ENCODE data around the gene LMCD1. TPM values are rescaled to one million over a fixed set of nuclear protein-coding genes. Genes with fewer than 3 reads are reported as not detected.
A peak's percentile ranks its signal among the peaks of the same experiment; 100 is the strongest.

Gene LMCD1
- total RNA-seq, 5 donors from 2014 or later (not counting 1 experiment from before 2014, with no cell fraction given): 0.61 to 1.5 (median 0.63) TPM

DNA sequence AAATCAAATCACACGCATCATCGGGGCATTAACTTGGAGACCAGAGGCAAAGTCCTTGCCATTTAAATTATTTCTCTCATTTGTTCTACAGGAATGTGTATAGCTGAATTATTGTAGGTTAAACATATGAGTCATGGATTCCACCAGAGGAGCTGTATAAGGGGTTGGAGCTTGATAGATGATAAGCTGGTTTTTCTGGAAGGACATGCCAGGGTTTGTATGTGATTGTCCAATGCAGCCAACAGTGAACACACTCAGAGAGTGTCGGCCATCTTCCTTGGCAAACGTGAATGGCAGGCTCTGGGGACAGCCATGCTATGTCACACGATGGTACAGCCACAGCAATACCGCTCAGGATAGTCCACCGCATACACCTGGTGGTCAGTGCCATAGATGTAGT is 117.9 kb downstream of the LMCD1 start:
- ATAC-seq (replicated peaks in 1 of 4): no peak
- Histone ChIP-seq H3K36me3 (ENCODE audit: control insufficient read depth in 2 of 2, extremely low read depth in 1 of 2, insufficient read depth in 1 of 2, low read length in 1 of 2) (no peaks in the 10 kb centered on the region), H3K27ac (ENCODE audit: low read length) (no peak overlapping the region), H3K9me3 (no peaks in the 10 kb centered on the region), H3K4me3 (ENCODE audit: control insufficient read depth in 1 of 2, extremely low read depth in 1 of 2, low read length in 1 of 2) (no peak overlapping the region), H3K4me1 (ENCODE audit: control insufficient read depth in 1 of 2, extremely low read depth in 1 of 2, insufficient read depth in 2 of 2, low read length in 2 of 2) (peaks cover 0 to 9% of the 10 kb centered on the region in 2 experiments), H3K27me3 (replicated peaks in 1 of 2; ENCODE audit: control insufficient read depth in 2 of 2, extremely low read depth in 1 of 2, insufficient read depth in 2 of 2, low read length in 1 of 2) (peaks cover 0 to 21% of the 10 kb centered on the region in 2 experiments)
- WGBS (ENCODE audit: insufficient coverage): 71% methylated on average over 5 of the region's 7 CpGs
- H3K9me3 Mint-ChIP-seq: peaks cover 0 to 3% (median 0%) of the 10 kb centered on the region in 3 donors
- POLR2A ChIA-PET: no interaction called here
- H3K27ac Mint-ChIP-seq: no peak overlapping the region
- no peaks in the 10 kb centered on the region for H3K36me3 Mint-ChIP-seq
- no peak overlapping the region for H3K4me3 Mint-ChIP-seq
- DNase-seq: no peak
- H3K27me3 Mint-ChIP-seq: peaks cover 3 to 7% of the 10 kb centered on the region in 2 donors
- CTCF ChIA-PET: no interaction called here
- peaks cover 0 to 7% (median 0%) of the 10 kb centered on the region in 3 donors for H3K4me1 Mint-ChIP-seq

- Histone ChIP-seq H3K36me3 (ENCODE audit: control insufficient read depth in 2 of 2, extremely low read depth in 1 of 2, insufficient read depth in 1 of 2, low read length in 1 of 2) (no peaks in the 10 kb centered on the region), H3K27me3 (replicated peaks in 1 of 2; ENCODE audit: control insufficient read depth in 2 of 2, extremely low read depth in 1 of 2, insufficient read depth in 2 of 2, low read length in 1 of 2) (peaks cover 0 to 21% of the 10 kb centered on the region in 2 experiments), H3K4me1 (ENCODE audit: control insufficient read depth in 1 of 2, extremely low read depth in 1 of 2, insufficient read depth in 2 of 2, low read length in 2 of 2) (peaks cover 0 to 9% of the 10 kb centered on the region in 2 experiments), H3K9me3 (no peaks in the 10 kb centered on the region), H3K4me3 (ENCODE audit: control insufficient read depth in 1 of 2, extremely low read depth in 1 of 2, low read length in 1 of 2) (no peak overlapping the region), H3K27ac (ENCODE audit: low read length) (no peak overlapping the region)
- H3K9me3 Mint-ChIP-seq: peaks cover 0 to 3% (median 0%) of the 10 kb centered on the region in 3 donors
- no peak overlapping the region for H3K4me3 Mint-ChIP-seq
- H3K27me3 Mint-ChIP-seq: peaks cover 3 to 7% of the 10 kb centered on the region in 2 donors
- DNase-seq (peak in 1 of 35 experiments; percentile 22), ATAC-seq (replicated peaks in 1 of 4) (no peak)
- peaks cover 0 to 7% (median 0%) of the 10 kb centered on the region in 3 donors for H3K4me1 Mint-ChIP-seq
- 75% methylated on average over 1 of the region's 3 CpGs for WGBS (ENCODE audit: insufficient coverage)
- ChIA-PET POLR2A (no interaction called here), CTCF (no interaction called here)
- H3K27ac Mint-ChIP-seq: no peak overlapping the region
- H3K36me3 Mint-ChIP-seq: no peaks in the 10 kb centered on the region
Measured at GRCh38 chr3:8621141-8621540, 119.5 kb downstream of the LMCD1 start.

- Histone ChIP-seq H3K9me3 (no peaks in the 10 kb centered on the region), H3K27me3 (replicated peaks in 1 of 2; ENCODE audit: control insufficient read depth in 2 of 2, extremely low read depth in 1 of 2, insufficient read depth in 2 of 2, low read length in 1 of 2) (peaks cover 0 to 21% of the 10 kb centered on the region in 2 experiments), H3K4me1 (ENCODE audit: control insufficient read depth in 1 of 2, extremely low read depth in 1 of 2, insufficient read depth in 2 of 2, low read length in 2 of 2) (peaks cover 0 to 9% of the 10 kb centered on the region in 2 experiments), H3K36me3 (ENCODE audit: control insufficient read depth in 2 of 2, extremely low read depth in 1 of 2, insufficient read depth in 1 of 2, low read length in 1 of 2) (no peaks in the 10 kb centered on the region), H3K4me3 (ENCODE audit: control insufficient read depth in 1 of 2, extremely low read depth in 1 of 2, low read length in 1 of 2) (no peak overlapping the region), H3K27ac (ENCODE audit: low read length) (no peak overlapping the region)
- H3K27me3 Mint-ChIP-seq: peaks cover 3 to 7% of the 10 kb centered on the region in 2 donors
- H3K27ac Mint-ChIP-seq: no peak overlapping the region
- no peak for ATAC-seq (replicated peaks in 1 of 4)
- no peaks in the 10 kb centered on the region for H3K36me3 Mint-ChIP-seq
- CTCF ChIA-PET: no interaction called here
- DNase-seq: no peak
- 90% methylated on average over 2 of the region's 4 CpGs for WGBS (ENCODE audit: insufficient coverage)
- H3K9me3 Mint-ChIP-seq: peaks cover 0 to 3% (median 0%) of the 10 kb centered on the region in 3 donors
- peaks cover 0 to 7% (median 0%) of the 10 kb centered on the region in 3 donors for H3K4me1 Mint-ChIP-seq
- H3K4me3 Mint-ChIP-seq: no peak overlapping the region
- POLR2A ChIA-PET: no interaction called here
Measured at GRCh38 chr3:8621872-8622271, 120.2 kb downstream of the LMCD1 start.

DNA sequence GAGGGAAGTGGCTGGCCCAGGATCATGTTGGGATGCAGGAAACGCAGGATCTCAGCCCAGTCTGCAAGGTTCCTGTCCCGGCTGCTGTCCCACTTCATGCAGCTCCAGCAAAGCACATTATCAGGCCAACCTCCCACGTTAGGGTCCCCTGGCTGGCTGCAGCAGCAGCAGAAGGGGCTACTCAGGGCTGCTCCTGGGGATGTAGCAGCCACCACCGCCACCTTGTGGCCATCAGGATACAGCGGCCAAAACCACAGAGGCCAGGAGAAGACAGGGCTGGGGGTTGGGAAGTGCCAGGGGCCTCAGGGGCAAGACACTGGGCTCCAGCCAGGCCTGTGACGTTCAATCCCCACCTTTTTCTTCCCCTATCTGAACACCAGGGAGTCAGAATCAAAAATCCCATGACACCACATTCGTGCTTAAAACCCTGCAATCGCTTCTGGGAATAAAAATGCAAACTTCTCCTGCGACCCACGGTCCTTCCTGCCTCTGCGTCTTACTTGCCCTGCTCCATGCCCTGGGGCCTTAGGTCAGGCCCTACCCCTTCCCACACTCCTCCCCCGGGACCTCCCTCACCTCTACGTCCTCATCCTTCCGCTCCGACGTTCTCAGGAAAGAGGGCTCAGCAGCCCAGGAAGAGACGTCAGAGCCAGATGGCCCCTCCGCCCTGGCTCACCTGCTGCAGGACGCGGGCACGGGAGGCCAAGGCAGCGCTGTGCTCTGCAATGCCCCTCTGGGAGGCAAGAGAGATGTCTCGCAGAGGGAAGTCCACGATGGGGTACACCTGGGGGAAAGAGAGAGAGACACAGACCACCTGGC is 121.5 kb downstream of the LMCD1 start:
- peak in 16 of 35 experiments; percentile 3 to 45 (median 12) for DNase-seq
- H3K27me3 Mint-ChIP-seq: peaks cover 3 to 7% of the 10 kb centered on the region in 2 donors
- CTCF ChIA-PET: no interaction called here

GRCh38 chr3:8623741-8624140 is 122.1 kb downstream of the LMCD1 start:
- ATAC-seq (replicated peaks in 1 of 4): no peak
- no peak for DNase-seq
- Histone ChIP-seq H3K36me3 (ENCODE audit: control insufficient read depth in 2 of 2, extremely low read depth in 1 of 2, insufficient read depth in 1 of 2, low read length in 1 of 2) (no peaks in the 10 kb centered on the region), H3K27ac (ENCODE audit: low read length) (no peak overlapping the region), H3K27me3 (replicated peaks in 1 of 2; ENCODE audit: control insufficient read depth in 2 of 2, extremely low read depth in 1 of 2, insufficient read depth in 2 of 2, low read length in 1 of 2) (peaks cover 0 to 21% of the 10 kb centered on the region in 2 experiments), H3K9me3 (no peaks in the 10 kb centered on the region), H3K4me1 (ENCODE audit: control insufficient read depth in 1 of 2, extremely low read depth in 1 of 2, insufficient read depth in 2 of 2, low read length in 2 of 2) (peaks cover 0 to 14% of the 10 kb centered on the region in 2 experiments), H3K4me3 (ENCODE audit: control insufficient read depth in 1 of 2, extremely low read depth in 1 of 2, low read length in 1 of 2) (no peak overlapping the region)
- Mint-ChIP-seq H3K9me3 (peaks cover 0 to 3% (median 0%) of the 10 kb centered on the region in 3 donors), H3K27ac (no peak overlapping the region), H3K36me3 (no peaks in the 10 kb centered on the region), H3K4me3 (no peak overlapping the region), H3K27me3 (peaks cover 3 to 7% of the 10 kb centered on the region in 2 donors), H3K4me1 (peaks cover 0 to 9% (median 0%) of the 10 kb centered on the region in 3 donors)
- ChIA-PET CTCF (no interaction called here), POLR2A (no interaction called here)
- 82% methylated on average over 13 of the region's 14 CpGs for WGBS (ENCODE audit: insufficient coverage)

More for the DNA sequence above, 121.5 kb downstream of the LMCD1 start:
- peaks cover 0 to 21% of the 10 kb centered on the region in 2 experiments for H3K27me3 ChIP-seq (replicated peaks in 1 of 2; ENCODE audit: control insufficient read depth in 2 of 2, extremely low read depth in 1 of 2, insufficient read depth in 2 of 2, low read length in 1 of 2)
- peak in 2 of 4 experiments; percentile 46 to 50 for ATAC-seq (replicated peaks in 1 of 4)
- H3K4me3 ChIP-seq (ENCODE audit: control insufficient read depth in 1 of 2, extremely low read depth in 1 of 2, low read length in 1 of 2): no peak overlapping the region
- H3K4me1 ChIP-seq (ENCODE audit: control insufficient read depth in 1 of 2, extremely low read depth in 1 of 2, insufficient read depth in 2 of 2, low read length in 2 of 2): peaks cover 0 to 9% of the 10 kb centered on the region in 2 experiments
- no peaks in the 10 kb centered on the region for H3K36me3 ChIP-seq (ENCODE audit: control insufficient read depth in 2 of 2, extremely low read depth in 1 of 2, insufficient read depth in 1 of 2, low read length in 1 of 2)
- H3K9me3 ChIP-seq: no peaks in the 10 kb centered on the region
- POLR2A ChIA-PET: no interaction called here
- Mint-ChIP-seq H3K4me1 (peaks cover 0 to 7% (median 0%) of the 10 kb centered on the region in 3 donors), H3K9me3 (peaks cover 0 to 3% (median 0%) of the 10 kb centered on the region in 3 donors), H3K36me3 (no peaks in the 10 kb centered on the region), H3K4me3 (peak overlapping the region in 1 of 3 donors; percentile 37), H3K27ac (no peak overlapping the region)
- 51% methylated on average over 22 of the region's 24 CpGs for WGBS (ENCODE audit: insufficient coverage)
- no peak overlapping the region for H3K27ac ChIP-seq (ENCODE audit: low read length)
